ENCODE results near the gene ARMH1.

The ARMH1 gene

GRCh38 chr1:44670751-44671640 lies 3.5 kb upstream of the ARMH1 start:
- no peak for DNase-seq

GRCh38 chr1:44672254-44672955 lies 2.1 kb upstream of the ARMH1 start:
- DNase-seq: no peak

- DNase-seq: no peak
Measured at GRCh38 chr1:44672961-44673674, 1.4 kb upstream of the ARMH1 start.

GRCh38 chr1:44673675-44674112 lies 820 bp upstream of the ARMH1 start:
- no peak for DNase-seq

GRCh38 chr1:44675186-44675585 lies 672 bp downstream of the ARMH1 start:
- no peak for DNase-seq

GRCh38 chr1:44676484-44677200 lies 2.1 kb downstream of the ARMH1 start:
- no peak for DNase-seq

GRCh38 chr1:44677201-44677766 lies 2.8 kb downstream of the ARMH1 start:
- no peak for DNase-seq

- no peak for DNase-seq
Measured at GRCh38 chr1:44678120-44678519, 3.6 kb downstream of the ARMH1 start.

GRCh38 chr1:44678626-44679025 lies 4.1 kb downstream of the ARMH1 start:
- no peak for DNase-seq

- no peak for DNase-seq
Measured at GRCh38 chr1:44679468-44679867, 5.0 kb downstream of the ARMH1 start.

GRCh38 chr1:44681905-44682882 lies 7.7 kb downstream of the ARMH1 start:
- DNase-seq: no peak

GRCh38 chr1:44682883-44683265 lies 8.4 kb downstream of the ARMH1 start:
- no peak for DNase-seq

GRCh38 chr1:44684525-44684924 lies 10.0 kb downstream of the ARMH1 start:
- DNase-seq: no peak

- no peak for DNase-seq
Measured at GRCh38 chr1:44685218-44685617, 10.7 kb downstream of the ARMH1 start.

GRCh38 chr1:44685881-44686280 lies 11.4 kb downstream of the ARMH1 start:
- DNase-seq: no peak

GRCh38 chr1:44688760-44689446 lies 14.4 kb downstream of the ARMH1 start:
- DNase-seq: no peak

- DNase-seq: no peak
Measured at GRCh38 chr1:44689447-44689765, 14.9 kb downstream of the ARMH1 start.

- DNase-seq: no peak
Measured at GRCh38 chr1:44693159-44693558, 18.6 kb downstream of the ARMH1 start.

- no peak for DNase-seq
Measured at GRCh38 chr1:44693900-44694299, 19.4 kb downstream of the ARMH1 start.

- DNase-seq: no peak
Measured at GRCh38 chr1:44694863-44695478, 20.5 kb downstream of the ARMH1 start.
